Neural cell (in vitro differentiated cells): ENCODE data around the gene ERCC3. TPM values are rescaled to one million over a fixed set of nuclear protein-coding genes. Genes with fewer than 3 reads are reported as not detected.

ENCODE experiments used
- H2AFZ ChIP-seq: fragments of 200-600, 300-800 bp; sonication (generic), shearing (Covaris generic); 2 replicates; pipeline ENCODE4 v1.6.0; 2014; ENCODE audit warnings: low read depth, mild to moderate bottlenecking, antibody characterized with exemption, low read length, moderate library complexity
- H3F3A ChIP-seq: fragments of 200-600 bp; shearing (Covaris generic); 2 replicates; pipeline ENCODE4 v1.6.1; 2016; ENCODE audit warnings: mild to moderate bottlenecking, moderate library complexity, mixed read lengths, antibody characterized with exemption, low read length; ENCODE audit not compliant: insufficient read depth, poor library complexity, severe bottlenecking
- H3K27ac ChIP-seq: fragments of 200-600, 300-800 bp; sonication (generic), shearing (Covaris generic); 2 replicates; pipeline ENCODE4 v1.5.1; 2014; ENCODE audit warnings: mild to moderate bottlenecking, low read length, moderate library complexity
- H3K27me3 ChIP-seq: fragments of 300-800, 200-600 bp; sonication (generic), shearing (Covaris generic); 2 replicates; pipeline ENCODE4 v1.6.0; 2014; ENCODE audit warnings: mild to moderate bottlenecking, low read depth, low read length, moderate library complexity; ENCODE audit not compliant: insufficient read depth
- H3K36me3 ChIP-seq: fragments of 300-800, 200-600 bp; sonication (generic), shearing (Covaris generic); 2 replicates; pipeline ENCODE4 v1.5.1; 2014; ENCODE audit warnings: mild to moderate bottlenecking, antibody characterized with exemption, low read length, moderate library complexity; ENCODE audit not compliant: insufficient read depth
- H3K4me2 ChIP-seq: fragments of 300-800, 200-600 bp; sonication (generic), shearing (Covaris generic); 2 replicates; pipeline ENCODE4 v1.6.0; 2014; ENCODE audit warnings: mild to moderate bottlenecking, low read length
- H3K4me3 ChIP-seq: fragments of 300-800, 200-600 bp; sonication (generic), shearing (Covaris generic); 2 replicates; pipeline ENCODE4 v1.5.1; 2014; ENCODE audit warnings: mild to moderate bottlenecking, low read length, moderate library complexity
- H3K79me2 ChIP-seq: fragments of 200-600 bp; shearing (Covaris generic); replicated peaks from 2 replicates; pipeline ENCODE4 v1.6.0; 2014; ENCODE audit warnings: mild to moderate bottlenecking, low read length, moderate library complexity; ENCODE audit not compliant: insufficient read depth
- H3K9ac ChIP-seq: fragments of 300-800, 200-600 bp; sonication (generic), shearing (Covaris generic); 2 replicates; pipeline ENCODE4 v1.6.1; 2016; ENCODE audit warnings: mild to moderate bottlenecking, low read length, mixed read lengths
- H3K9me2 ChIP-seq: fragments of 200-600 bp; shearing (Covaris generic); 2 replicates; pipeline ENCODE4 v1.6.1; 2016; ENCODE audit warnings: mild to moderate bottlenecking, low read length, mixed read lengths; ENCODE audit not compliant: insufficient read depth
- H3K9me3 ChIP-seq: fragments of 200-600, 300-800 bp; sonication (generic), shearing (Covaris generic); 2 replicates; pipeline ENCODE4 v1.6.1; 2016; ENCODE audit warnings: mild to moderate bottlenecking, mixed run types, low read length, moderate library complexity, mixed read lengths
- H4K20me1 ChIP-seq: fragments of 200-600 bp; shearing (Covaris generic); 2 replicates; pipeline ENCODE4 v1.6.1; 2016; ENCODE audit warnings: mild to moderate bottlenecking, mixed run types; ENCODE audit not compliant: insufficient read depth
- EP300 ChIP-seq: fragments of 450-650 bp; conservative IDR thresholded peaks from 2 replicates; pipeline ENCODE4 v1.6.1; 2014; ENCODE audit warnings: antibody characterized with exemption, mild to moderate bottlenecking, moderate library complexity; ENCODE audit not compliant: poor library complexity, severe bottlenecking
- EZH2 ChIP-seq: fragments of 200-600, 300-800 bp; shearing (Covaris generic), sonication (generic); IDR thresholded peaks from 2 replicates; pipeline ENCODE4 v1.6.1; 2014; ENCODE audit warnings: antibody characterized with exemption, low read length, borderline replicate concordance, mild to moderate bottlenecking; ENCODE audit not compliant: insufficient read depth, poor library complexity, severe bottlenecking
- MXI1 ChIP-seq: fragments of 450-650 bp; conservative IDR thresholded peaks from 2 replicates; pipeline ENCODE4 v1.6.1; 2014; ENCODE audit warnings: antibody characterized with exemption, mild to moderate bottlenecking; ENCODE audit not compliant: poor library complexity, severe bottlenecking
- POLR2AphosphoS5 ChIP-seq: IDR thresholded peaks from 2 replicates; pipeline ENCODE4 v1.6.1; 2012
- RAD21 ChIP-seq: fragments of 450-650 bp; conservative IDR thresholded peaks from 2 replicates; pipeline ENCODE4 v1.6.1; 2014; ENCODE audit warnings: antibody characterized with exemption, mild to moderate bottlenecking, moderate library complexity
- REST ChIP-seq: IDR thresholded peaks from 2 replicates; pipeline ENCODE4 v1.6.1; 2012; ENCODE audit warnings: borderline replicate concordance
- SMC3 ChIP-seq: fragments of 450-650 bp; conservative IDR thresholded peaks from 2 replicates; pipeline ENCODE4 v1.6.1; 2014; ENCODE audit warnings: antibody characterized with exemption, mild to moderate bottlenecking, moderate library complexity; ENCODE audit not compliant: poor library complexity
- TAF1 ChIP-seq: IDR thresholded peaks from 2 replicates; pipeline ENCODE4 v1.6.1; 2012; ENCODE audit warnings: low read depth
- polyA plus RNA-seq: library from polyadenylated mRNA; depleted of rRNA; stranded (reverse); fragments of >200 nt; gene quantifications from 2 replicates; pipeline ENCODE4 v1.2.3, GENCODE V29; 2014
- TF ChIP-seq, protein P1 (sequence below): fragments of 450-650 bp; IDR thresholded peaks from 2 replicates; pipeline ENCODE4 v1.5.1; 2014; ENCODE audit warnings: antibody characterized with exemption, mild to moderate bottlenecking, moderate library complexity; ENCODE audit not compliant: poor library complexity, severe bottlenecking

The ERCC3 gene
- polyA plus RNA-seq, 1 donor from 2014 or later: 112 TPM

- H3K9ac ChIP-seq: no peak overlapping the region
- H3K27ac ChIP-seq: no peak overlapping the region
- no peaks in the 10 kb centered on the region for H3K27me3 ChIP-seq
- H3K9me2 ChIP-seq: no peaks in the 10 kb centered on the region
- H3K4me2 ChIP-seq: no peak overlapping the region
- H3K4me3 ChIP-seq: no peak overlapping the region
- TF ChIP-seq, protein P1, sequence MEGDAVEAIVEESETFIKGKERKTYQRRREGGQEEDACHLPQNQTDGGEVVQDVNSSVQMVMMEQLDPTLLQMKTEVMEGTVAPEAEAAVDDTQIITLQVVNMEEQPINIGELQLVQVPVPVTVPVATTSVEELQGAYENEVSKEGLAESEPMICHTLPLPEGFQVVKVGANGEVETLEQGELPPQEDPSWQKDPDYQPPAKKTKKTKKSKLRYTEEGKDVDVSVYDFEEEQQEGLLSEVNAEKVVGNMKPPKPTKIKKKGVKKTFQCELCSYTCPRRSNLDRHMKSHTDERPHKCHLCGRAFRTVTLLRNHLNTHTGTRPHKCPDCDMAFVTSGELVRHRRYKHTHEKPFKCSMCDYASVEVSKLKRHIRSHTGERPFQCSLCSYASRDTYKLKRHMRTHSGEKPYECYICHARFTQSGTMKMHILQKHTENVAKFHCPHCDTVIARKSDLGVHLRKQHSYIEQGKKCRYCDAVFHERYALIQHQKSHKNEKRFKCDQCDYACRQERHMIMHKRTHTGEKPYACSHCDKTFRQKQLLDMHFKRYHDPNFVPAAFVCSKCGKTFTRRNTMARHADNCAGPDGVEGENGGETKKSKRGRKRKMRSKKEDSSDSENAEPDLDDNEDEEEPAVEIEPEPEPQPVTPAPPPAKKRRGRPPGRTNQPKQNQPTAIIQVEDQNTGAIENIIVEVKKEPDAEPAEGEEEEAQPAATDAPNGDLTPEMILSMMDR: no peak
- TF ChIP-seq EP300 (no peak), REST (no peak), TAF1 (no peak), RAD21 (no peak), POLR2AphosphoS5 (no peak), MXI1 (no peak), EZH2 (no peak), SMC3 (no peak)
- no peaks in the 10 kb centered on the region for H4K20me1 ChIP-seq
- no peaks in the 10 kb centered on the region for H3K79me2 ChIP-seq
- H2AFZ ChIP-seq: no peak overlapping the region
- peaks cover 13% of the 10 kb centered on the region for H3K36me3 ChIP-seq
- H3F3A ChIP-seq: no peaks in the 10 kb centered on the region
- H3K9me3 ChIP-seq: no peaks in the 10 kb centered on the region
Observed at GRCh38 chr2:127283275-127283674, 10.7 kb downstream of the ERCC3 start.

- peaks cover 13% of the 10 kb centered on the region for H3K36me3 ChIP-seq
- no peak overlapping the region for H3K9ac ChIP-seq
- no peak overlapping the region for H3K4me2 ChIP-seq
- H2AFZ ChIP-seq: no peak overlapping the region
- no peaks in the 10 kb centered on the region for H3F3A ChIP-seq
- H3K9me3 ChIP-seq: no peaks in the 10 kb centered on the region
- H3K27ac ChIP-seq: no peak overlapping the region
- no peak overlapping the region for H3K4me3 ChIP-seq
- no peaks in the 10 kb centered on the region for H4K20me1 ChIP-seq
- H3K79me2 ChIP-seq: no peaks in the 10 kb centered on the region
- H3K27me3 ChIP-seq: no peaks in the 10 kb centered on the region
- H3K9me2 ChIP-seq: no peaks in the 10 kb centered on the region
- no peak for TF ChIP-seq REST
- no peak for TF ChIP-seq RAD21
- no peak for TF ChIP-seq SMC3
- no peak for TF ChIP-seq TAF1
- no peak for TF ChIP-seq EZH2
- no peak for TF ChIP-seq POLR2AphosphoS5
- TF ChIP-seq, protein P1: no peak
- TF ChIP-seq EP300: no peak
- no peak for TF ChIP-seq MXI1
Observed at GRCh38 chr2:127280693-127281092, 13.3 kb downstream of the ERCC3 start.
